Renal cortex interstitium (tissue), 11 donors: ENCODE results near the gene MYOG. TPM values are rescaled to one million over a fixed set of nuclear protein-coding genes. Genes with fewer than 3 reads are reported as not detected.

Source experiments
- DNase-seq, 11 donors: peaks; one replicate each; pipeline ENCODE4 v3.0.0-alpha.2; 2013; ENCODE audit warnings: low read depth in 9 of 11, low spot score in 4 of 11; ENCODE audit errors: extremely low read depth in 1 of 11
- polyA plus RNA-seq, 3 donors: library from polyadenylated mRNA; unstranded; fragments of 120-200 nt; gene quantifications; one replicate each; pipeline ENCODE4 v1.2.1, GENCODE V29; 2013; ENCODE audit not compliant: insufficient read length in 3 of 3

MYOG gene
- polyA plus RNA-seq, 3 donors = 0.20 to 0.30 TPM; not detected in 1

GRCh38 chr1:203078478-203078877 is 7.3 kb downstream of the MYOG start:
- DNase-seq = no peak

DNA sequence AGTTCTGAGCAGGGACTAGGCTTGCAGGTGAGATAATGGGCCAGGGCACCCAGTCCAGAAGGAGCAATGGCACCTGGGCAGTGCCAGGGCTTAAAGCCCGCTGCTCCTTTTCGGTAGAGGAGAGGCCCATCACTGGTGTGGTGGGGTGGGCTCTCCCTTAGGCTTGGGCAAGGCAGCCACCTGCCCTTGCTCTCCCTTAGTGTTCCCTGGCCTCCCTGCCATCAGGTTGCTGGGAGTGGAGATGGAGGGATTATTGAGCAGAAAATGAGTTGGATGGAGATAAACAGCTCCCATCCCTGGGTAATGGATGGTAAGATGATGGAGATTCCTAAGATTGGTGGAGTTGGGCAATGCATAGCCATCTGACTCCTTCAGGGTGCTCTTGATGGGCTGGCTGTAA is 7.9 kb downstream of the MYOG start:
- DNase-seq = no peak

DNA sequence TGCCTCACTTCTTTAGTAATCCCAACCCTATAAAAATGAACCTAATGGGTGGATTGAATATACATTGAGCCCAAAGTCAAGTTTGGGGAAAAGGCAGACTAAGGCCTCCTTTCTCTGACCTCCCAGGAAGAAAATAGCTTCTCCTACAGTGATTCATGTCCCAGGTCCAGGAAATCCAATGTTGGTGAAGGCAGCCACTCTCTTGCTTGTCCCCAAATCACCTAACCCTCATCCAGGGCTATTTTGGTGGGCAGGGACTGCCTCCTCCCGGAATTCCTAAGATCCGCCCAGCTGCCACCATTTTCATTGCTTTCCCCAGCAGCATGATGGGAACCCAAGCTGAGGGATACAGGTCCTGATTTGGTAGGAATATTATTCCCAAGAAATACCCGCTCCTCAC is 8.4 kb downstream of the MYOG start:
- DNase-seq = no peak

DNA sequence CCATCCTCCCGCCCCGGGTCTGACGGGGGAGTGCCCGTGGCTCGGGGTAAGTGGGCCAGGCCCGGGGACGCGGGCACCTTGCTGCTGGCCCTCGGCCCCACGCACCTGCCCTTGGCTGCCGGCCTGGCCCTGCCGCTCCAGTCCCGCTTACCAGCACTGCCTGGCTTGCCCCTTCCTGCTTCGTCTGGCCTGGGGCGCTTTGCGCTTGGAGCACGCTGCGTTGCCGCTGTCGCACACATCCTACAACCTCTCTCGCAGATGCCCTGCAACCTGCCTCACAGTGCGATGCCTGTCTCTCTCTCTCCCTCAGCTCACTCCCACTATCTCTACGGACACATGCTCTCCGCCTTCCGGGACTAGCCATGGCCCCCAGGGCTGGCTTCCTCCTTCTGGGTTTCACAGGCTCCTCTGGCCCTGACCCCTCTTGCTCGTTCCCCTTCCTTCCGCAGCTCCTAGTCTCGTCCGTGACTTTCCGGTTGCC is 9.7 kb downstream of the MYOG start:
- no peak for DNase-seq

GRCh38 chr1:203075236-203076030 is 10.4 kb downstream of the MYOG start:
- DNase-seq = no peak

DNA sequence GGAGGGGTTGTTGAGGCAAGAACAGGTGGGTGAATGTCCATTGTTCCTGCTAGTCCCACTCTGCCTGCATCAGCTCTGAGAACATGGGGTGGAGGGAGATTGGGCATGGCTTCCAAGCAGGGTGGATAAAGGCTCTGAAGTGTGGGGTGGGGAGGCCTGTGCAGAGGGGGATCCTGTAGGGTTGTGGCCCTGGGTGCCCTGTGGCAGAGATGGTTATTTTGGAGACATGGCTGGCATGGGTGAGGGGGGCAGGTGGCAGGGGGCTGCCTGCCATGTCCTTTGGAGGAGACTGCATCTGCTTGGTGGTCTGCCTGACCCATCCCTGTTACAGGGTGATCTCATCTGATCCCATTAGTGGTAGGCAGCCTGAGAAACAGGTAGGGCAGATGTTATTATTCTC is 11.2 kb downstream of the MYOG start:
- no peak for DNase-seq

DNA sequence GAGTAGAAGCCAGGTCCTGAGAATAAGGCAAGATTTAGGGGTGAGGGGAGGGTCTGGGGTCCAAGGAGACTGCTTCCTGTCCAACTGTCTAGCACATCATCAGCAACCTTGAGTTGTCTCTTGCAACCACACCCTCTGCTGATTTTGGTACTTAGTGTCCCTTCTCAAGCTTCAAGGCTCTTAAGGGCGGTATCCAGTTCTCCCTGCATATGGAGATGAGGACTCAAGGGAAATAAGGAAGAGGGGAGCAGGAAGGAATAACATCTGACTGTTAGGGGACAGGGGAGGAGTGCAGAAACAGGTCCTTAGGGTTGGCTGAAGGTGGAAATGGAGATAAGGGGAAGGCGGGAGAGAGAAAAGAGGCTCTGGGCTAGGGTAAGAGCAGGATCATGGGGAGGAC is 12.3 kb downstream of the MYOG start:
- DNase-seq = no peak

- DNase-seq = no peak
Observed at GRCh38 chr1:203072911-203073310, 12.9 kb downstream of the MYOG start.

DNA sequence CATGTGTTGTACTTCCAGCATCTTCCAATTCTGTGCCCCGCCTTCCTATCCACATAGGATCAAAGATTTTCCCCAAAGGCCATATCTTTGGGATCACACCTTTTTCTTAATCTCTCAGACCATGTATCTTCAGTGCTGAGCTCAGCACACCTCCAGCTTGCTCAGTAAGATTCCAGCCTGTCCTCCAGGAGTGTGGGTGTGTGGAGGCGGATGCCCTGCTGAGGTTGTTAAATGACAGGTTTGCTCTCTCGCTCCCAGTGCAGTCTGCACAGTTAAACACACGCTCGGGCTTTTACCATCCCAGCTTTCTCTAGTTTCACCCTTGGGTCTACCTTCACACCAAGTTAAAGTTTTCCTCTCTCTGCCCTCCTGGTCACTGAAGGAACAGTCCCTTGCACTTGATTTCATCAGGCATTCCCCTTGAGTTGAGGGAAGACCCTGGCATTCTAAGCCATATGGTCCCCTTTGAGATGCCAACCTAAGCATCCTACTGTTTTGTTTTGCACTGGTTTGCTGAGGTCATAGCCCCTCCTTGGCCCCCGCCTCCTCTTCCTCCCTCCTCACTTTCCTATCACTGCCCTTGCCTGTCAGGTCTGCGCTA is 13.7 kb downstream of the MYOG start:
- no peak for DNase-seq

DNA sequence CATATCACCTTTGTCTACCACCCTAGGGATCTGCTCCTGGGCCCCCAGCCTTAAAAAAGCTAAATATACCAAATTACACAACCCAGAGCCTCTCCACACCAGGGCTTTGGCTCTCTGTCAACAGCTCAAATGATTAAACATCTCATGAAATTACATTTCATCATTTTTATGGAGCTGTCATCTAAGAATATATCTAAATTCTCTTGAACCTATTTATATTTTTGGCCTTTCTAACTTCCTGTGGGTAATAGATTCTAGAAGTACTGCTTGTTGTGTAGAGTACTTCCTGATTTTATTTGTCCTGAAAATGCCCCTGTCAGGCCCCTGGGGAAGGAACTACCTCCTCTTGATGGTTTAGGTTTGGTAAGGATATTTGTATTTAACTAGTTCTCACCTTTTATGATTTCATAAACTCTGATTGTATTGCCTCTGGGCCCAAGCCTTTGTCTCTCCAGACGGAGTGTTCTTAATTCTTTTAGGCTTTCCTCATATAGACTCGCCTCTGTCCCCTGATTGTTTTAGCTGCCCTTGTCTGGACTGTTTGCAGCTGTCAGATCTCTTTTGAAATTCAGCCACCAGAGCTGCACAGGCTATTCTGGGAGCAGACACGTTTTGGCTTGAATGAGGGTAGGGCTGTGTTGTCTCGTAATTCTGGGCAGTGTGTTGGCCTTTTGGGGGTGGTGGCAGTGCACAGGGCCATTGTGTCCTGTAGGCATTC is 16.6 kb downstream of the MYOG start:
- DNase-seq = peak in 7 of 11 donors; percentile 52 to 74 (median 70)

DNA sequence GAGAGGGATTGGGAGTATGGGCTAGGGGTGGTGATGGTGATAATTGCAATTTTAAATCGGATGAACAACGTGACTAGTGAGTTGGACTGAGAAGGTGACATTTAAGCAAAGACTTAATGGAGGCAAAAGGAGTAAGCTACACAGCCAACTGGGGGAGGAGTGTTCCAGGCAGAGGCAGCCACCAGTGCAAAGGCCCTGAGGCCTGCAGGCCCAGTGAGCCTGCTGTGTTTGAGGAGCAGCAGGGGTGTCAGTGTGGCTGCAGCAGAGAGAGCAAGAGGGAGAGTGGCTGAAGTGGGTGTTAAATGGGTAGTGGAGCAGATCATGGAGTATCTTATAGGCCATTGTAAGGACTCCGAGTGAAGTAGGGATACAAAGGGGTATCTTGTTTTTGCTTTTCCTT is 18.8 kb downstream of the MYOG start:
- DNase-seq = no peak

GRCh38 chr1:203065986-203066385 is 19.8 kb downstream of the MYOG start:
- DNase-seq = no peak

DNA sequence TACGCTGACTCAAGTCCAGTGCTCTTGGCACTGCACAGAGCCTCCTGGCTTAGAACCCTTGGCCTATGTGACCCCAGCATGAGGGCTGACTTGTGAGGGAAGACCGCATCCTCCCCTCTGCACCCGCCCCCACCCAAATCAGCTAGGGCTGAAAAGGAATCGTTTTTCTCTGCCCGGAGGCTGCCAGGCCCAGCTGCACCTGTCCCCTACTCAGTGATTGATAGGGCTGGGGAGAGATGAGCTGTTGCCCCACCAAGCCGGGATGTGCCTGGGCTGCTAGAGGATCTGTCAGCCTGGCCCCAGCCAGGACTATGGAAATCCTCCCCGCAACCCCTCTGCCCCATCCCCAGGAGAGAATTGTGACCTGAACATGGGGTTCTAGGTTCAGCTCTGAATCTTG is 20.6 kb downstream of the MYOG start:
- no peak for DNase-seq

GRCh38 chr1:203063287-203063686 is 22.5 kb downstream of the MYOG start:
- DNase-seq = no peak

DNA sequence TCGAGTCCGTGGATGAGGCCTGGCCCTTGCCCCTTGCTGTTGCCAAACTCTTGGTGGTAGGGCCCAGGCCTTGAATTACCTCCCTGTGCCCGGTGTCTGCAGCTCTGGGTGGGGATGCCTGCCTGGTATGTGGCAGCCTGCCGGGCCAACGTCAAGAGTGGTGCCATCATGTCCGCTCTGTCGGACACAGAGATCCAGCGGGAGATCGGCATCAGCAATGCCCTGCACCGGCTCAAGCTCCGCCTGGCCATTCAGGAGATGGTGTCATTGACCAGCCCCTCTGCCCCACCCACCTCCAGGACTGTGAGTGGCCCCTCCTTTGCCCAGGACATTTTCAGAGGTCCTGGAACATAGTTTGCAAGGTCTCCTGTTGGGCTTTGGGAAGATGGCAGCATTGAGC is 25.7 kb downstream of the MYOG start:
- DNase-seq = no peak

GRCh38 chr1:203059485-203059884 is 26.3 kb downstream of the MYOG start:
- no peak for DNase-seq

GRCh38 chr1:203058676-203058935 is 27.2 kb downstream of the MYOG start:
- DNase-seq = no peak

GRCh38 chr1:203057911-203058675 is 27.7 kb downstream of the MYOG start:
- DNase-seq = peak in 1 of 11 donors; percentile 45

GRCh38 chr1:203056516-203056915 is 29.3 kb downstream of the MYOG start:
- DNase-seq = no peak

GRCh38 chr1:203056012-203056411 is 29.8 kb downstream of the MYOG start:
- DNase-seq = no peak
